H1 (cell line): ENCODE data around the gene LRP5. TPM values are rescaled to one million over a fixed set of nuclear protein-coding genes. Genes with fewer than 3 reads are reported as not detected.

Experiments
- KDM4A ChIP-seq: IDR thresholded peaks from one replicate; pipeline ENCODE4 v1.7.1; 2012; ENCODE audit warnings: low read depth, mild to moderate bottlenecking, moderate library complexity, low read length, inconsistent platforms; ENCODE audit not compliant: severe bottlenecking
- NANOG ChIP-seq: IDR thresholded peaks from 2 replicates; pipeline ENCODE4 v1.6.1; 2011; ENCODE audit warnings: low read length, low read depth, mild to moderate bottlenecking, inconsistent platforms; ENCODE audit not compliant: insufficient read depth, poor library complexity, severe bottlenecking
- polyA plus RNA-seq, 7 experiments: library from polyadenylated mRNA; depleted of rRNA in 3 of 7; stranded (reverse) in 5 of 7; unstranded in 2 of 7; fragments of >200 nt in 5 of 7; fragments of 200-250 nt in 2 of 7; gene quantifications; 1 replicate in 5 of 7; 2 replicates in 1 of 7; 4 replicates in 1 of 7; pipeline versions ENCODE4 v1.2.1 to v1.2.3, GENCODE V29; 2011 to 2013; ENCODE audit warnings: missing spikeins in 2 of 7, mixed read lengths in 2 of 7
- total RNA-seq: library from RNA; stranded (reverse); fragmentation: NEBNext Ultra II Directional; extraction: Animal tissue kit (Norgen Biotek cat#: 25700); gene quantifications from 2 replicates; pipeline ENCODE4 v1.2.1, GENCODE V29; 2021

LRP5 gene
- total and polyA plus RNA-seq, 2 of the 8 experiments (the other 6 are each of a cell fraction or from before 2014, with no cell fraction given): 19.0 to 38.9 TPM

DNA sequence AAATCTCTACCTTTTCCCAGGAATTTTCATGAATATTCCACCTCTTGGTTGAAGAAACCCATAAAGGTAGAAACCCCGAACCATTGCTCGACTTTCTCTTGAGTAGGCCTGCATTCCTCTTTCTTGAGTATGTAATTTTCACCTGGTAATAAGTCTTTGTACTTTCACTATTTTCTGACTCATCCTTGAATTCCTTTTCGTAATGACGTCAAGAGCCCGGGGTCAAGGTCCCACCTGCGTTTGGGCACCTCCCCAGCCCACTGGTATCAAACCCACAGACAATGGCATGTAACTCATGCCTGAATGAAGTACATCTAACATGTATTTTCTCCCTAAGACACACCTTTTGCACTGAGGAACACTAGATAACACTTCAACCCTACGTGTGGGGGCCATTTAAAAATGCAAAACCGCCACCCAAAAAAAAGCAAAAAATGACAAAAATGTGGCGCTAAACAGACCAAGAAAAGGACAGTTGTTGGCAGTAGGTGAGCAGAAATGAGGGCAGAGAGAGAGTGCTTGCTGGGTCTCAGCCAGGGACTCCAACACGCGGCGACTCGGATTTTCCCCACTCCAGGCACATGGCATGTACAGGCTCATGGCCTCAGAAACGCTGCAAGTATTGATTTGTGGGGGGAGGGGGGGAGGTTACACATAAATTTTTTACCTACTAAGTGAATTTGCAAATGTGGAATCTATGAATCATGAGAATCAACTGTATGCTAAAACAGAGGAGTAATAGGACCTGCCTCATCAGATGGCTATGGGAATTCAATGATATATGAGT is 36.5 kb upstream of the LRP5 start (continued):
- no peak for TF ChIP-seq NANOG
- no peak for TF ChIP-seq KDM4A
